Testis (tissue), 3 donors: Measurements from ENCODE around the gene NOX4. TPM values are rescaled to one million over a fixed set of nuclear protein-coding genes. Genes with fewer than 3 reads are reported as not detected.
"Not testable (repeated sequence)": the region's sequence is repeated elsewhere in the genome, so short reads cannot be mapped to it uniquely, and the experiment has no call there.

ENCODE experiments used
- DNase-seq: peaks from one replicate; pipeline ENCODE4 v3.0.0-alpha.2; 2019
- H3K27ac ChIP-seq, 2 donors: fragments of 200-600 bp; sonication (generic); one replicate each; pipeline ENCODE4 v1.5.1; 2019
- H3K27me3 ChIP-seq: fragments of 200-600 bp; sonication (generic); one replicate; pipeline ENCODE4 v1.5.1; 2019
- H3K36me3 ChIP-seq: fragments of 200-600 bp; sonication (generic); one replicate; pipeline ENCODE4 v1.5.1; 2017; ENCODE audit warnings: low read depth; ENCODE audit errors: missing control alignments
- H3K4me1 ChIP-seq: fragments of 200-600 bp; sonication (generic); one replicate; pipeline ENCODE4 v1.5.1; 2019
- H3K4me3 ChIP-seq, 2 donors: fragments of 200-600 bp; sonication (generic); one replicate each; pipeline ENCODE4 v1.5.1; 2017 to 2019
- H3K9me3 ChIP-seq: fragments of 200-600 bp; sonication (generic); one replicate; pipeline ENCODE4 v1.5.1; 2017
- POLR2A ChIP-seq: fragments of 450-650 bp; IDR thresholded peaks from one replicate; pipeline ENCODE4 v1.6.1; 2017; ENCODE audit warnings: antibody characterized with exemption, mild to moderate bottlenecking, moderate library complexity
- WGBS, 2 donors: methylation state at CpG; one replicate each; pipeline ENCODE4 v1.1.5; 2018; 5-methylcytosine and 5-hydroxymethylcytosine counted together
- intact Hi-C: fragments of 100-400 bp; cut with DNase I; formaldehyde crosslinking; loops from one replicate; pipeline ENCODE4 v1.15.1; 2023; ENCODE audit warnings: low total_unique reads
- polyA plus RNA-seq: library from polyadenylated mRNA; stranded (reverse); fragments of 350-450 nt; fragmentation: Illumina TruSeq; extraction: RNeasy Lipid Tissue Mini Kit (QIAGEN cat#74804); gene quantifications from one replicate; pipeline ENCODE4 v1.2.3, GENCODE V29; 2014; ENCODE audit warnings: low read depth, low replicate concordance; ENCODE audit not compliant: insufficient read depth
- total RNA-seq, 2 donors: library from RNA; depleted of rRNA; stranded (reverse); fragments of >200 nt; gene quantifications; one replicate each; pipeline ENCODE4 v1.2.3, GENCODE V29; 2016
- TF ChIP-seq, protein P1 (sequence below), 3 experiments: fragments of 450-650 bp in 2 of 3; fragments of 200-600 bp in 1 of 3; sonication (generic) in 1 of 3; IDR thresholded peaks; one replicate each; pipeline ENCODE4 v1.5.1; 2016 to 2019; ENCODE audit warnings: antibody characterized with exemption in 3 of 3, mild to moderate bottlenecking in 2 of 3, moderate library complexity in 1 of 3

The NOX4 gene
- total and polyA plus RNA-seq, 3 donors from 2014 or later: 0.63 to 3.0 (median 1.3) TPM

GRCh38 chr11:89361734-89362133, 129.4 kb downstream of the NOX4 start:
- TF ChIP-seq POLR2A: no peak
- TF ChIP-seq, protein P1, sequence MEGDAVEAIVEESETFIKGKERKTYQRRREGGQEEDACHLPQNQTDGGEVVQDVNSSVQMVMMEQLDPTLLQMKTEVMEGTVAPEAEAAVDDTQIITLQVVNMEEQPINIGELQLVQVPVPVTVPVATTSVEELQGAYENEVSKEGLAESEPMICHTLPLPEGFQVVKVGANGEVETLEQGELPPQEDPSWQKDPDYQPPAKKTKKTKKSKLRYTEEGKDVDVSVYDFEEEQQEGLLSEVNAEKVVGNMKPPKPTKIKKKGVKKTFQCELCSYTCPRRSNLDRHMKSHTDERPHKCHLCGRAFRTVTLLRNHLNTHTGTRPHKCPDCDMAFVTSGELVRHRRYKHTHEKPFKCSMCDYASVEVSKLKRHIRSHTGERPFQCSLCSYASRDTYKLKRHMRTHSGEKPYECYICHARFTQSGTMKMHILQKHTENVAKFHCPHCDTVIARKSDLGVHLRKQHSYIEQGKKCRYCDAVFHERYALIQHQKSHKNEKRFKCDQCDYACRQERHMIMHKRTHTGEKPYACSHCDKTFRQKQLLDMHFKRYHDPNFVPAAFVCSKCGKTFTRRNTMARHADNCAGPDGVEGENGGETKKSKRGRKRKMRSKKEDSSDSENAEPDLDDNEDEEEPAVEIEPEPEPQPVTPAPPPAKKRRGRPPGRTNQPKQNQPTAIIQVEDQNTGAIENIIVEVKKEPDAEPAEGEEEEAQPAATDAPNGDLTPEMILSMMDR (IDR thresholded peaks at IDR 0.05): no peak
- no peaks in the 10 kb centered on the region for H3K36me3 ChIP-seq
- no peak overlapping the region for H3K27ac ChIP-seq
- H3K4me3 ChIP-seq: no peak overlapping the region
- DNase-seq: no peak
- intact Hi-C loops: no loop called here
- no peaks in the 10 kb centered on the region for H3K27me3 ChIP-seq
- H3K9me3 ChIP-seq: no peaks in the 10 kb centered on the region
- 92 to 97% methylated on average over 2 of the region's 2 CpGs for WGBS, 2 donors
- H3K4me1 ChIP-seq: peaks cover 3% of the 10 kb centered on the region

DNA sequence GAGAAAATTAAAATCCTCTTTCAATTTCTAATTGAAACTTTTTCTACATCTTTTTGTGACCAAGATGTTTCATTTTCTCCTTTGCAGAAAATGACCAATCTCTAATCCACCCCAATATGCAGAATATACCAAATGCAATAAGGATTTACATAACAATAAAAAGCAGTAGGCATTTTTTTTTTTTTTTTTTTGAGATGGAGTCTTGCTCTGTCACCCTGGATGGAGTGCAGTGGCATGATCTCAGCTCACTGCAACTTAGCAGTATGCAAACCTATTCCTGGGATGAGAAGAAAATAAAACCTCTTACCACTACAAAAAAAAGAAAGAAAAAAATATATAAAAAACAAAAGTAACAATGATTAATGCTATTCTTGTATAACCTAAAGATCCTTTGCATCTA, 132.0 kb downstream of the NOX4 start:
- DNase-seq, H3K27ac ChIP-seq, H3K36me3 ChIP-seq, H3K9me3 ChIP-seq, H3K27me3 ChIP-seq, intact Hi-C loops, H3K4me1 ChIP-seq, H3K4me3 ChIP-seq: not testable (repeated sequence)

- no peaks in the 10 kb centered on the region for H3K9me3 ChIP-seq
- no peak overlapping the region for H3K27ac ChIP-seq
- no peak for DNase-seq
- no peaks in the 10 kb centered on the region for H3K27me3 ChIP-seq
- H3K4me1 ChIP-seq: no peaks in the 10 kb centered on the region
- H3K4me3 ChIP-seq: no peak overlapping the region
- intact Hi-C loops: no loop called here
- TF ChIP-seq, protein P1 (IDR thresholded peaks at IDR 0.05): no peak
- no peak for TF ChIP-seq POLR2A
- WGBS, 2 donors: 42 to 51% methylated on average over 4 of the region's 4 CpGs
- H3K36me3 ChIP-seq: no peaks in the 10 kb centered on the region
Observed at GRCh38 chr11:89358761-89359160, 132.4 kb downstream of the NOX4 start.

DNA sequence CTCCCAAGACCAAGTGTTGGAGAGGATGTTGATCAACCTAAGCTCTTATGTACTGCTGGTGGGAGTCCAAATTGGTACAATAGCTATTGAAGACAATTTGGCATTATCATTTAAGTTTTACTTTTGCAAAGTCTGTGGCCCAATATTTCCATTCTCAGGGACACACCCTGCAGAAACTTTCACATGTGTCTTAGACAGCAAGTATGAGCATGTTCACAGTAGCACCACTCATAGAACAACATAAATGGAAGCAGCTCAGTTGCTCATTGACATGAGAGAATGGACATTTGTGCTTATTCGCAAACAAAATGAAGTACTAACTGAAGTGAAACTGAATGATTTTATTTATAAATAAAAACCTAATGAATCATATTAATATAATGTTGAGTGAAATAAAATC, 135.5 kb downstream of the NOX4 start:
- no peaks in the 10 kb centered on the region for H3K4me1 ChIP-seq
- intact Hi-C loops: no loop called here
- no peaks in the 10 kb centered on the region for H3K36me3 ChIP-seq
- no peak overlapping the region for H3K4me3 ChIP-seq
- no peaks in the 10 kb centered on the region for H3K9me3 ChIP-seq
- no peaks in the 10 kb centered on the region for H3K27me3 ChIP-seq
- WGBS, 2 donors: 93 to 100% methylated on average over 1 of the region's 1 CpG
- TF ChIP-seq, protein P1 (IDR thresholded peaks at IDR 0.05): no peak
- no peak for TF ChIP-seq POLR2A
- no peak for DNase-seq
- no peak overlapping the region for H3K27ac ChIP-seq

DNA sequence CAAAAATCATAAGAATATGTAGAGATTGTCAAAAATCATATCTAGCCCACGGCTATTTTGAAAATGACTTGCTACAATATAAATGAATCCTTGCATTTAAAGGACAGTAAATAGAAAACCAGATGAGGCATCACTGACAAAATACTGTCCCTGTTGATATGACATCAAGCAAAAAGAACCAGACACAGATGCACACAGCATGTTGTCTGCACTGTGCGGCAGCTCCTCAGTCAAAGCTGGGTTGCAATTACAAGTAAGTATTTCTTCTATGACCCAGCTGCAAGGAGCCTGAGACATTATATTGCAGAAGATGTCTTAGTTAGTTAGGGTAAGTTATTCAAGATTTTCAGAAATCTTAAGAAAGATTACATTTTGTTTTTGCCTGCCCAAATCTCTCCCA, 136.7 kb downstream of the NOX4 start:
- H3K27ac ChIP-seq, intact Hi-C loops, H3K9me3 ChIP-seq, H3K4me1 ChIP-seq, DNase-seq, H3K36me3 ChIP-seq, H3K4me3 ChIP-seq, H3K27me3 ChIP-seq: not testable (repeated sequence)
- WGBS, 2 donors: 83 to 91% methylated on average over 2 of the region's 2 CpGs

GRCh38 chr11:89347071-89347470, 144.1 kb downstream of the NOX4 start:
- TF ChIP-seq, protein P1 (IDR thresholded peaks at IDR 0.05): no peak
- TF ChIP-seq POLR2A: no peak
- 84 to 85% methylated on average over 2 of the region's 2 CpGs for WGBS, 2 donors
- Histone ChIP-seq H3K9me3 (no peaks in the 10 kb centered on the region), H3K36me3 (no peaks in the 10 kb centered on the region), H3K4me1 (no peaks in the 10 kb centered on the region), H3K27me3 (no peaks in the 10 kb centered on the region), H3K4me3 (no peak overlapping the region), H3K27ac (no peak overlapping the region)
- intact Hi-C loops: no loop called here
- no peak for DNase-seq
